Measurements from ENCODE around the gene MCFD2.

The MCFD2 gene

DNA sequence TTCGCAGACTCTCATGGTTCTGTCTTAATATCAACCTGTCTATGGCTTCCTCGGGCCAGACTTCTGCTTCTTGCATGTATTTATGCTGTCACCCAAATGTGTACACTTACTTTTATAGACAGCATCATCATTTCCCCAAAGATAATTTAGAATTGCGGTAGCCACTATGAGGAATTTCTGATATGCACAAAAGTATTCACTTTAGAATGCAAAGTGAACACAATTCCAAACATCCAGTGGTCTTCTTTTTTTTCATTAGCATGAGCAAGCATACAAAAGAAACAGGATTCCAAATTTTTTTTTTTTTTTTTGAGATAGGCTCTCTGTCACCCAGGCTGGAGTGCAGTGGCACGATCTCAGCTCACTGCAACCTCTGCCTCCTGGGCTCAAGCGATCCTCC is 21.0 kb upstream of the MCFD2 start:
- no peak for DNase-seq (ENCODE audit: extremely low read depth, low read depth)
- TF ChIP-seq, protein P1, sequence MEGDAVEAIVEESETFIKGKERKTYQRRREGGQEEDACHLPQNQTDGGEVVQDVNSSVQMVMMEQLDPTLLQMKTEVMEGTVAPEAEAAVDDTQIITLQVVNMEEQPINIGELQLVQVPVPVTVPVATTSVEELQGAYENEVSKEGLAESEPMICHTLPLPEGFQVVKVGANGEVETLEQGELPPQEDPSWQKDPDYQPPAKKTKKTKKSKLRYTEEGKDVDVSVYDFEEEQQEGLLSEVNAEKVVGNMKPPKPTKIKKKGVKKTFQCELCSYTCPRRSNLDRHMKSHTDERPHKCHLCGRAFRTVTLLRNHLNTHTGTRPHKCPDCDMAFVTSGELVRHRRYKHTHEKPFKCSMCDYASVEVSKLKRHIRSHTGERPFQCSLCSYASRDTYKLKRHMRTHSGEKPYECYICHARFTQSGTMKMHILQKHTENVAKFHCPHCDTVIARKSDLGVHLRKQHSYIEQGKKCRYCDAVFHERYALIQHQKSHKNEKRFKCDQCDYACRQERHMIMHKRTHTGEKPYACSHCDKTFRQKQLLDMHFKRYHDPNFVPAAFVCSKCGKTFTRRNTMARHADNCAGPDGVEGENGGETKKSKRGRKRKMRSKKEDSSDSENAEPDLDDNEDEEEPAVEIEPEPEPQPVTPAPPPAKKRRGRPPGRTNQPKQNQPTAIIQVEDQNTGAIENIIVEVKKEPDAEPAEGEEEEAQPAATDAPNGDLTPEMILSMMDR (IDR thresholded peaks at IDR 0.05; ENCODE audit: low read depth, low read length): no peak

DNA sequence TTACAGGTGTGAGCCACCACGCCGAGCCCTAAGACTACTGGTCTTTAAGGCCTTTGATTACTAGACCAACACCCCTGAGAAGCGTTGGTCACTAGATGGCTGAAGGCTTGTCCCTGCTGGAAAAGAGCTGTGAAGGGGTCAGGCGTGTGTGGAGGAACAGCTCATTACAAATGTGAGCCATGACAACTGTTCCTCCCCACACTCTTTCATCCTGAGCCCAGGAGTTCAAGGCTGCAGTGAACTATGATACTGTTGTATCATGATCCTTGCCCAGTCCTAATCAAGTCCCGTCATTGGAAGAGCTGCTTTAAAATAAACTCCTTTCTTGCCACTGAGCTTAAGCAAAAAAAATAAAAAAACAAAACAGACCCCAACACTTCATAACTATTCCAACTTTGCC is 19.5 kb upstream of the MCFD2 start:
- TF ChIP-seq, protein P1 (IDR thresholded peaks at IDR 0.05; ENCODE audit: low read depth, low read length): no peak
- DNase-seq (ENCODE audit: extremely low read depth, low read depth): no peak

DNA sequence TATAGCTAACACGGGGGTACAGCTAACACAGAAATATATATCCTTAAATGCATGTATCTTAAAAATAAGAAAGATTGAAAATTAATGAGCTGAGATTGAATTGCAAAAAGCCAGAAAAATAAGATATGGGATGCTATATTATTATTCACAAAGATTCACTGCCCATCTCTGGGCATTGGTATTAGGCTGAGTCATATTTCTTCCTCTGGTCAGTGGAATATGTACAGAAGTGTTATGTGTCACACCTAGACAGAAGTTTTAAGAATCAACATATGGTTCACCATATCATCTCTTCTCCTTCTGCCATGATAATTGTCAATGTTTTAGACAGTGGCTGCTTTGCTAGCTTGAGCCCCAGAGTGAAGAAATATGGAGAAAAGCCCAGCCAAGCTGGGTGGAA is 14.0 kb upstream of the MCFD2 start:
- TF ChIP-seq, protein P1 (IDR thresholded peaks at IDR 0.05; ENCODE audit: low read depth, low read length): no peak
- DNase-seq (ENCODE audit: extremely low read depth, low read depth): no peak

DNA sequence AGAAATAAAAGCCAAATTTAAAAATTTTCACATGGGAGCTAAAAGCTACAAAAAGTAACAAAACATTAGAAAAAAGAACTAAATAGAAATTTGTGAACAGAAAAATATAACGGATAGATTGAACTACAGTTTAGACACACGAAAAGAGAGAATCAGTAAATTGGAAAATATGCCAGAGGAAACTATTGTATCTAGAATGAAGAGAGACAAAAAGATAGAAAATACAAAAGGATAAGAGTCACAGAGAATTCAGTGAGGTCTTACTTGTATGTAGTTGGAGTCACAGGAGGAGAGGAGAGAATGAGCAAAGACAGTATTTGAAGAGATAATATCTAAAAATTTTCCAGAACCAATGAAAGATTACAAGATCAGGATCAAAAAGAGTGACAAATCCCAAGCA is 11.3 kb upstream of the MCFD2 start:
- DNase-seq (ENCODE audit: extremely low read depth, low read depth): no peak
- TF ChIP-seq, protein P1 (IDR thresholded peaks at IDR 0.05; ENCODE audit: low read depth, low read length): no peak

DNA sequence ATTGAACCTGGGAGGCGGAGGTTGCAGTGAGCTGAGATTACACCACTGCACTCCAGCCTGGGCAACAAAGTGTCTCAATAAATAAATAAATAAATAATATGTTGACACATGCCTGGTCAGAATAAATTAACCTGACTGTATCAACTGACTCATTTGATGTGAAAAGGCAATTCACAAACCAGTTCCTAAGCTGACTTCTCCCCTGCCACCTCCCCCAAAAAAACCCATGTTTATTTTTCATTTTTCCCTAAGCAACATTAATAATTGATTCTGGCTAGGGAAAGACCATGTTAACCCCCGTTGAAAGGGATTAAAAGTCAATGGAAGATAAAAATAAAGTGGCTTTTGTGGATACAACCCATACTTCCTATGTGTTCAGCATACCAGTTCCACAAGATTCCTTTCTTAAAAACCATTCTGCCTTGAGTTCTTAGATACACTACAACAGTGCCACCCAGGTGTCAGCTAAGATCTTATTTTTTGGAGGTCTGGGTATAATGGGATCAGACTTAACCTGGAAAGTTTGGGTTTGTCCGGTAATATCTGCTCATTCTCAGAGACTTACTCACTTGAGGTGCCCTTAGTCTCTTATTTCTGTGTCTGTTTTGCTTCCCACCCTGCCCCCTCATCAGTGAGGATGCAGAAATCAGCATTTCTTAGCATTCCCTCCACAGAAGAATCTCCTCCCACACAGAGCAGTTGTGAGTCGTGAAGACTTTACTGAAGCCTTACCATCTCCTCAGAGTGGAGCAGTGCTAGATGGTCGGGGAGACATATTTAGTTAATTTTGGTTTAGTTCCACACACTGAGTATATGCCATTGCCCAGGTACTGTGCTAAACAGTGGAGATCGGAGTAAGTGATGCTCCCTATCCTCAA is 10.1 kb upstream of the MCFD2 start:
- TF ChIP-seq, protein P1 (IDR thresholded peaks at IDR 0.05; ENCODE audit: low read depth, low read length): no peak

DNA sequence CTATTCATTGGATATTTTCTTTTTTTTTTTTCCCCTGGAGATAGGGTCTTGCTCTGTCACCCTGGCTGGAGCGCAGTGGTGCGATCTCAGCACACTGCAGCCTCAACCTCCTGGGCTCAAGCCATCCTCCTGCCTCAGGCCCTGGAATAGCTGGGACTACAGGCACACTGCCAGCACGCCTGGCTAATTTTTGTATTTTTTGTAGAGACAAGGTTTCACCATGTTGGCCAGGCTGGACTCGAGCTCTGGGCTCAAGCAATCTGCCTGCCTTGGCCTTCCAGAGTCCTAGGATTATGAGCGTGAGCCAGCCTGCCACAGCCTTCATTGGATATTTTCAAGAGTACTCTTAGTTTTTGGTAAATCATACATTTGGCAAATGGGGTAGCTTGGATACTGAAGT is 9.0 kb upstream of the MCFD2 start:
- TF ChIP-seq, protein P1 (IDR thresholded peaks at IDR 0.05; ENCODE audit: low read depth, low read length): no peak
- no peak for DNase-seq (ENCODE audit: extremely low read depth, low read depth)

More for the DNA sequence above, 10.1 kb upstream of the MCFD2 start:
- DNase-seq (ENCODE audit: extremely low read depth, low read depth): no peak

DNA sequence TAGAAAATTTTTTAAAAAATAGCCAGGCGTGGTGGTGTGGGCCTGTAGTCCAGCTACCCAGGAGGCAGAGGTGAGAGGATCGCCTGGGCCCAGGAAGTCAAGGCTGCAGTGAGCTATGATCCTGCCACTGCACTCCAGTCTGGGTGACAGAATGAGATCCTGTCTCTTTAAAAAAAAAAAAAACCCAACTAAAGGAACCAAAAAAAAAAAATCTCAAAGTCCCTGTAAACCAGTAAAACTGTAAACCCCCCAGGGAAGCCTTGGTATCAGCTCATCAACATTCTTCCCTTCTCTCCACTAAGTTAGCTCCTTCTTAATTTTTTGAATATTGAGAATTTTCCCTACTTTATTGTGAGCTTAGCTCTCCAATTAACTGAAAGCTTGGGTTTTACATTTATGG is 8.4 kb upstream of the MCFD2 start:
- TF ChIP-seq, protein P1 (IDR thresholded peaks at IDR 0.05; ENCODE audit: low read depth, low read length): no peak
- no peak for DNase-seq (ENCODE audit: extremely low read depth, low read depth)

Measured in AG09319 (cell line).